MM.1S (cell line): ENCODE measurements around the gene LRRC15.

Experiments
- DNase-seq: peaks from one replicate; pipeline ENCODE4 v3.0.0-alpha.2; 2015
- H2AFZ ChIP-seq: fragments of 300-600 bp; sonication (generic); 2 replicates; pipeline ENCODE4 v1.6.0; 2016; ENCODE audit warnings: antibody characterized with exemption, low read length
- H3F3A ChIP-seq: fragments of 300-600 bp; sonication (generic); 2 replicates; pipeline ENCODE4 v1.6.1; 2016; ENCODE audit warnings: mild to moderate bottlenecking, antibody characterized with exemption, low read length, moderate library complexity, mixed read lengths; ENCODE audit not compliant: insufficient read depth
- H3K27ac ChIP-seq: fragments of 300-600 bp; sonication (generic); 2 replicates; pipeline ENCODE4 v1.5.1; 2016; ENCODE audit warnings: mild to moderate bottlenecking, low read length
- H3K27me3 ChIP-seq: fragments of 300-600 bp; sonication (generic); replicated peaks from 2 replicates; pipeline ENCODE4 v1.6.0; 2016; ENCODE audit warnings: low read length; ENCODE audit not compliant: insufficient read depth
- H3K36me3 ChIP-seq: fragments of 300-600 bp; sonication (generic); replicated peaks from 2 replicates; pipeline ENCODE4 v1.6.1; 2016; ENCODE audit warnings: mild to moderate bottlenecking, low read length, mixed read lengths; ENCODE audit not compliant: insufficient read depth
- H3K4me1 ChIP-seq: fragments of 300-600 bp; sonication (generic); 2 replicates; pipeline ENCODE4 v1.6.1; 2016; ENCODE audit warnings: low read length, mixed read lengths
- H3K4me2 ChIP-seq: fragments of 300-600 bp; sonication (generic); 2 replicates; pipeline ENCODE4 v1.6.0; 2016; ENCODE audit warnings: low read depth, low read length
- H3K4me3 ChIP-seq: fragments of 300-600 bp; sonication (generic); 2 replicates; pipeline ENCODE4 v1.5.1; 2016; ENCODE audit warnings: low read length, mixed read lengths
- H3K79me2 ChIP-seq: fragments of 300-600 bp; sonication (generic); 2 replicates; pipeline ENCODE4 v1.6.1; 2016; ENCODE audit warnings: mixed run types, low read length, mixed read lengths
- H3K9ac ChIP-seq: fragments of 300-600 bp; sonication (generic); 2 replicates; pipeline ENCODE4 v1.6.1; 2016; ENCODE audit warnings: low read length, mixed read lengths
- H3K9me2 ChIP-seq: fragments of 300-600 bp; sonication (generic); replicated peaks from 2 replicates; pipeline ENCODE4 v1.6.1; 2016; ENCODE audit warnings: mild to moderate bottlenecking, low read length, mixed read lengths; ENCODE audit not compliant: insufficient read depth
- H3K9me3 ChIP-seq: fragments of 300-600 bp; sonication (generic); replicated peaks from 2 replicates; pipeline ENCODE4 v1.6.1; 2016; ENCODE audit warnings: mild to moderate bottlenecking, low read length, mixed read lengths; ENCODE audit not compliant: insufficient read depth
- H4K20me1 ChIP-seq: fragments of 300-600 bp; sonication (generic); 2 replicates; pipeline ENCODE4 v1.6.1; 2016; ENCODE audit warnings: mild to moderate bottlenecking, low read length, moderate library complexity, mixed read lengths; ENCODE audit not compliant: insufficient read depth
- CTCF ChIP-seq: fragments of 300-600 bp; sonication (generic); IDR thresholded peaks from 2 replicates; pipeline ENCODE4 v1.5.1; 2016; ENCODE audit warnings: antibody characterized with exemption, low read length, mixed read lengths
- EZH2 ChIP-seq: fragments of 300-600 bp; sonication (generic); optimal IDR thresholded peaks from 2 replicates; pipeline ENCODE3; 2017; ENCODE audit warnings: low read depth, mild to moderate bottlenecking, antibody characterized with exemption, low read length, mixed read lengths
- EZH2phosphoT487 ChIP-seq: fragments of 300-600 bp; sonication (generic); IDR thresholded peaks from 2 replicates; pipeline ENCODE4 v1.6.1; 2018; ENCODE audit warnings: antibody characterized with exemption, low read length

LRRC15 gene

GRCh38 chr3:194375473-194376240 is 6.1 kb upstream of the LRRC15 start:
- no peak for TF ChIP-seq CTCF
- no peak for TF ChIP-seq EZH2
- TF ChIP-seq EZH2phosphoT487, result no peak
- Histone ChIP-seq H3K4me3 (no peak overlapping the region), H3K4me1 (no peaks in the 10 kb centered on the region), H3K9me3 (no peaks in the 10 kb centered on the region), H3K27me3 (peaks cover 9% of the 10 kb centered on the region), H3K4me2 (no peak overlapping the region), H3K79me2 (no peaks in the 10 kb centered on the region), H3K9ac (no peak overlapping the region), H4K20me1 (no peaks in the 10 kb centered on the region), H2AFZ (no peak overlapping the region), H3K36me3 (no peaks in the 10 kb centered on the region), H3K9me2 (no peaks in the 10 kb centered on the region), H3K27ac (no peak overlapping the region), H3F3A (no peaks in the 10 kb centered on the region)
- DNase-seq, result no peak

- Histone ChIP-seq H3K27me3 (peaks cover 9% of the 10 kb centered on the region; the same call in 1 of the 2 replicates), H3F3A (no peaks in the 10 kb centered on the region), H3K9ac (no peak overlapping the region), H3K36me3 (no peaks in the 10 kb centered on the region), H4K20me1 (no peaks in the 10 kb centered on the region), H3K4me1 (no peaks in the 10 kb centered on the region), H3K79me2 (no peaks in the 10 kb centered on the region), H2AFZ (no peak overlapping the region), H3K27ac (no peak overlapping the region), H3K4me2 (no peak overlapping the region), H3K9me3 (no peaks in the 10 kb centered on the region), H3K4me3 (no peak overlapping the region), H3K9me2 (no peaks in the 10 kb centered on the region)
- TF ChIP-seq EZH2 (no peak), EZH2phosphoT487 (no peak), CTCF (no peak)
- no peak for DNase-seq
Observed at GRCh38 chr3:194374935-194375334, 5.4 kb upstream of the LRRC15 start.

GRCh38 chr3:194373899-194374298 is 4.4 kb upstream of the LRRC15 start:
- no peaks in the 10 kb centered on the region for H4K20me1 ChIP-seq
- no peak for TF ChIP-seq CTCF
- no peak for TF ChIP-seq EZH2phosphoT487
- no peak for TF ChIP-seq EZH2
- H3K36me3 ChIP-seq, result no peaks in the 10 kb centered on the region
- no peak for DNase-seq
- peaks cover 17% of the 10 kb centered on the region for H3K27me3 ChIP-seq
- no peaks in the 10 kb centered on the region for H3F3A ChIP-seq
- H2AFZ ChIP-seq, result 0 out of 2 replicates have a peak overlapping the region, but pooled peaks have one; percentile 24
- H3K4me1 ChIP-seq, result no peaks in the 10 kb centered on the region
- H3K9me2 ChIP-seq, result no peaks in the 10 kb centered on the region
- H3K79me2 ChIP-seq, result no peaks in the 10 kb centered on the region
- no peaks in the 10 kb centered on the region for H3K9me3 ChIP-seq
- H3K4me2 ChIP-seq, result no peak overlapping the region
- H3K9ac ChIP-seq, result no peak overlapping the region
- H3K27ac ChIP-seq, result no peak overlapping the region
- no peak overlapping the region for H3K4me3 ChIP-seq
